ENCODE data around the gene TTC38.
A peak's percentile ranks its signal among the peaks of the same experiment; 100 is the strongest.

Gene TTC38

GRCh38 chr22:46335201-46336118 is 67.7 kb downstream of the TTC38 start, which contains the start of gene TRMU:
Gene TRMU (plus strand): TSS chr22:46335714. CDS start chr22:46335765, 51 bp downstream.
- peak; percentile 78 for DNase-seq

GRCh38 chr22:46336119-46337078 is 68.6 kb downstream of the TTC38 start:
- peak; percentile 30 for DNase-seq

GRCh38 chr22:46337870-46338269 is 70.1 kb downstream of the TTC38 start:
- DNase-seq = no peak

GRCh38 chr22:46338636-46339035 is 70.8 kb downstream of the TTC38 start:
- no peak for DNase-seq

- no peak for DNase-seq
Measured at GRCh38 chr22:46339956-46340355, 72.1 kb downstream of the TTC38 start.

- DNase-seq = no peak
Measured at GRCh38 chr22:46340676-46341075, 72.9 kb downstream of the TTC38 start.

All from activated T-cell treated with anti-CD3 and anti-CD28 coated beads, Interleukin-2, amount 50 U/mL, for 1 hour (primary cell).